Peyer's patch (tissue), 4 donors: ENCODE measurements around the gene PIGU.

ENCODE experiments used
- CTCF ChIP-seq, 6 experiments: fragments of 450-650 bp in 4 of 6; fragments of 200-600 bp in 2 of 6; sonication (generic) in 1 of 6; IDR thresholded peaks; one replicate each; pipeline ENCODE4 v1.5.1; 2017 to 2019; ENCODE audit warnings: antibody characterized with exemption in 6 of 6, mild to moderate bottlenecking in 3 of 6, moderate library complexity in 1 of 6
- POLR2A ChIP-seq, 2 donors: fragments of 450-650 bp; IDR thresholded peaks; one replicate each; pipeline ENCODE4 v1.5.1; 2017; ENCODE audit warnings: antibody characterized with exemption in 2 of 2, mild to moderate bottlenecking in 2 of 2, moderate library complexity in 2 of 2

- TF ChIP-seq CTCF (IDR thresholded peaks at IDR 0.05) (no peak), POLR2A (IDR thresholded peaks at IDR 0.05) (no peak)
These were observed 105.1 kb downstream of the PIGU start for GRCh38 chr20:34571753-34572152.
